LoVo (cell line): ENCODE measurements around the gene KCNQ1.

Experiments used
- DNase-seq: peaks from one replicate; pipeline ENCODE4 v3.0.0-alpha.2; 2016; ENCODE audit warnings: low spot score

KCNQ1 gene

DNA sequence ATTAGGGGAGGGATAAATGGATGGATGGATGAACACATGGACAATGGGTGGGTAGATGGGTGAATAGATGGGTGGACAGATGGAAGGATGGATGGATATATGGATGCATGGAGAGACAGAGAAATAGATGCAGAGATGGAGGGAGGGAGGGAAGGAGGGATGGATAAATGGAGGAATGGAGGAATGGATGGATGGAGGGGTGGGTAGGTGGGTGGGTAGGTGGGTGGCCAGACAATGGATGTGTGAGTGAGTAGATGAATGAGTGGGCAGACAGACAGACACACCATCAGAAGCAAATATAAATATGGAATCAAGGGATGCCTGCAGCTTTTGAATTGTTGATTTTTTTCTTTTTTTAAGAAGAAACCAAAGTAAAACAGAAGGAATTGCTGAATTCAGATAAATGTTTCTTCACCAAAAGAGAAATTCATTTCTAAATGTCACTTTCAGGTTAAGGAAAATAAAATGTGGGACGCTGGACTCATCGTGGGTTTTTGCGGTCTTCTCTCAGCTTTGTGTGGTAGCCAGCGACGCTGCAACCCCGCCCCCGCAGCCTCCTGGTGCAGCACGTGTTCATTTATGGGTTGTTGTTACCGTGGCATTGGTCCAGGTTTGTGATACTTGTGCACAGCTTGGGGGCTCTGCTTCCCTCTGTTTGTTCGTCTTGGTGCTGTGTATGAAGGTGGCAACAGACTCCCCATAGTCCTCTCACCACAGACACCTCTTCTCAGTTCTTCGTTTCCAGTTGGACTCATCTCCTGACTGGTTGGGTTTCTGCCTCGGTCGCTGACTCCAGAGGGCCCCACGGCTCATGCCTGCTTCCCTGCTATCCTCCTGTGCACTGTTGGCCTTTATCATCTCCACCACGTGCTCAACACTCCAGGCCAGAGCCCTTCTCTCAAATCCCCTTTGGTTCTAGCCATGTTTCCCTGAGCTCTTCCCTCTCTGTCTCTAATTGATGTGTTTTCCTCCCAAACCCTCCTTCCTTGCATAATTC lies 364.3 kb downstream of the KCNQ1 start:
- no peak for DNase-seq

DNA sequence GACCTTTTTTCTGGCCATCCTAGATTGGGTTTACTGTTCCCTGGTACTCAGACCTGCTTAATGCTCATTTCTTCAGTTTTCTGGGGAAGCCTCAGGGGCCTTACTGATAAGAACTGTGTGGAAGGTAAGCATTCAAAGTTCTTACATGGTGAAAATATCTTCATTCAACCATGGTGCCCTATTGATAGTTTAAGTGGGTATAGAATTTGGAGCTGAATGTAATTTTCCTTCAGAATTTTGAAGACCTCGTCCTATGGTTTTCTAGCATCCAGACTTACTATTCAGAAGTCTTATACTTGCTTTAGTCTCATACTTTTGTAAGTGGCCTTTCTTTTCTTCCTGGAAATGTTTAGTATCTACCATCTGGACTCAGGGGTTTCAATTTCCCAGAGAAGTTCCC lies 365.0 kb downstream of the KCNQ1 start:
- no peak for DNase-seq

DNA sequence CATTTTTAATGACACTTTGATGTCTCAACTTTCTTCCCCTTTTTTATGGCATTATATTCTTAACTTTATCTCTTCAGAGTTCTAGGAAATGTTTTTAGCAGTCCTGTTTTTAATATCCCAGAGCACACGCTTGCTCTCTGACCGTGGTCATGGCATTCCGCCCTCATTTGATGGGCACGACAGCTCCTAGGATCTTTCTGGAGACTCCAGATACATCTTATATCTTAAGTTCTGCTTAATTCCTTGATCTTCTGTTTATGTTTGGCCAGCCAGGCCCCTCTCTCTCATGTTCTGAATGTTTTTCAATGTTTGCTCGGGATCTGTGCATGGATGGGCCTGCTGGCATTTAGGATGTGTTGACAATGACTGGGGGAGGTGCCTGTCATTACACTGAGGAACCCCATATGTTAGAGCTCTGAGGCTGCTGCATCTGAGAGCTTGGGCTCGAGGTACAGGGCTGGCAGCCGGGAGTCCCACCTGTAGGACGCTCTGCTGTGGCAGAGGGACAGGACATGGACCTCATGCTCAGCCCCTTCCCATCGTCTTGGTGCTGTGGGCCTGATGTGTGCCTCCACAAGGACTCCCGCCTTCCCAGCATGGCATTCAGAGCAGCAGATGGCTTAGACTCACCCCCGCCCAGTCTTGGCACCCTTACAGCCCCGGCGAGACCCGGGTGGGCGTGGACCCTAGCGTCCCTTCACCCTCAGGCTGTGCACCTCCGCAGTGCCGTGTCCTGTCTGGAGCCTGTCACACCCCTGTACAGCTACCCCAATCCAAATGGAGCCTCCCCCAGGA lies 365.8 kb downstream of the KCNQ1 start:
- DNase-seq, result no peak

DNA sequence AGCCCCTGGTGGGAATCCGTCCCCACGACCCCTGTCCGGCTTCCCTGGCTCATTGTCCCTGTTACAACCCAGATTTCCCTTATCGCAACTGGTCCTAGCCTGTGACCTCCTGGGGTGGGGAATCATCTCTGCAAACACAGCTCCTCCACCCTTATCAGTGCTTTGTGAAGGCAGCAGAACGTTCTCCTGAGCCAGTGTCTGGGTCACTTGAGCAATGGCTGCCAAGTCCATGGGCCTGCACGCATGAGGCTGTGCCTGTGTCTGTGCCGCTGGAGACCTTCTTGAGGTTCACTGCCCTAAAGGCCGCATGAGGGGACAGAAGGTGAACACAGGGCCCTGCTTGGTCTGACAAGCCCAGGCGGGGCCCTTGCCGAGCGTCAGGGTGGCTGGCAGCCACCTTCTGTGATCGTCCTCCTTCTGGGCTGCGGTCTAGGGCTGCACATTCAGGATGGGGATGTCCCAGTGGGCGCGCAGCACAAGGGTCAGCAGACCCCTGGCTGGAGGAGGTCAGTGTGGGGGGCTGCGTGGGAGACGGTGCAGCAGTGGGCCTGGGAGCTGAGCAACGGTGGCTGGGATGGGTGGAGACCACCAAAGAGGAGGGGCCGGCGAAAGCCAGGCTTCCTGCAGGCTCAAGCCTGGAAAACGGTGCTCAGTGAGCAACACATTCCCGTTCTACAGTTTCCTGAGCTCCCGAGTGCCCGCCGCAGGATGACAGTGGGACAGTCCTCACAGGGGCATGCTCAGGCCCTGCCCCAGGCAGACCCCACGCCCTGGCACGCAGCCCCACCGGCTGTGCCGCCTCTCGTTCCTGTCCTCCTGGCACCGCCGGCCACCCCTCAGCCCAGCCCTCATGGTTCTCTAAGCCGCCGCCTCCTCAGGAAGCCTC lies 366.6 kb downstream of the KCNQ1 start:
- DNase-seq, result no peak

DNA sequence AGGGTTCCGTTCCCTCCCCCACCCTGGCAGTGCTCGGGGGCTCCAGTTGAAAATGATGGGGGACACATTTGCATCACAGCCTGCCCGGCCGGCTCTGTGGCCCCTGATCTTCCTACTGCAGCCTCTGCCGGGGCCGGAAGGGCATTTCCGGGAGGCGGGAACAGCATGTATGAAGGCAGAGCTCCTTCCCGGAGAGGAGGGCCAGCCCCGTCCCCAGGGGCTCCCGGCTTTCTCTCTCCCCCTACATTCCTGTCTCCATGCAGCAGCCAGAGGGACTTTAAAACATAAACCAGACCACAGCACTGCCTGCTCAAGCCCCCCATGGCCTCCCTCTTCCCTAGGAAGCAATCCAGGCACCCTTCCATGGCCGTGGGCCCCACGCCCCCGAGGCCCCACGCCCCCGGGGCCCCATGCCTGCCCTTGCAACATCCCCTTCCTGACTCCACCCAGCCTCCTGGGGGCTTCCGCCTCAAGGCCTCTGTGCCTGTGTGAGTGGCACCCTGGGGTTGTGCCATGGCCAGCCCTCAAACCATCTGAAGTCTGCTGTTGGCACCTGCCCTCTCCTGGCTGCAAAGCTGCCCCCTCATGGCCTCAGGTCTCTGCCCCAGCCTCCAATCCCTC lies 367.7 kb downstream of the KCNQ1 start:
- no peak for DNase-seq

DNA sequence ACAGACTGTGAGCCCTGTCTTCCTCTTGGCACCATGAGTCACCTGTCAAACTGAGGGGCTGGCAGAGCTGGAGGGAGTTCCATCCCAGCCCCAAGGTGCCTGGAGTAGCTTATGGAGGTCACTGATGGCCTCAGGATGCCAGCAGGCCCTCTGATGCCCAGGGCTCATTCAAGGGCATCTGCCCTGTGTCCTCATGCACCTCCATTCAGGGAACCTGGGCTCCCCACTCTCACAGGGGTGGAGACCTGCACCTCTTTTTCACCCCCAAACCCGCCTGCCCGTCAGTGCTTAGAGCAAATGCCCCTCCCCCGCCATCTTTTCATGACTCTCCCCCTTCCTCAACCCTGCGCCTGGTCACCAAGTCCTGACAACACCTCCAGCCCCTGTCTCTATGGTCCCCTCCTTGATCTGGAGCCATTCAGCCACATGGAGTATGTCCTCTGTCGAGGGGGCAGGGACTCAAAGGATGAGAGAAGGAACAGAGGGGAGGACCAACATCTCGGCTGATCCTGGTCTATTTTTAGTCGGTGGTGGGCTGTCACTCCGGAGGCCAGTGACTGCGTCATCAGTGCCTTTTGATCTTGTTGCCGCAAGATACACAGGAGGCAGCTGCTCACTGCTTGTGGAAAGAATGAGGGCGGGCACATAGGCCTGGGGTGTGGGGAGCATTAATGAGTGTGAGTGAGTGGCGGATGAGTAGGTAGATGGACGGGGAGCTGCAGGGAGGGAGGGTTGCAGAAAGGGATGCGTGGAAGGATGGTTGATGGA lies 368.5 kb downstream of the KCNQ1 start:
- DNase-seq, result no peak

DNA sequence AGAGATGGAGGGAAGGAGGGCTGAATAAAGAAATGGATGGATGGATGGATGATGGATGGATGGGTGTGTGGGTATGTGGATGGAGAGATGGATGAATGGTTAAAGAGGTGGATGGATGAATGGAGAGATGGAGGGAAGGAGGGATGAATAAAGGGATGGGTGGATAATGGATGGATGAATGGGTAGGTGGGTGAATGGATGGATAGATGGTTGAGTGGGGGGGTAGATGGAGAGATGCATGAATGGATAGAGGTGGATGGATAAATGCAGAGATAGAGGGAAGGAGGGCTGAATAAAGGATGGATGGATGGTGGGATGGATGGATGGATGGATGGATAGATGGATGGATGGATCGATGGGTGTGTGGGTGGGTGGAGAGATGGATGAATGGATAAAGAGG lies 369.2 kb downstream of the KCNQ1 start:
- no peak for DNase-seq

DNA sequence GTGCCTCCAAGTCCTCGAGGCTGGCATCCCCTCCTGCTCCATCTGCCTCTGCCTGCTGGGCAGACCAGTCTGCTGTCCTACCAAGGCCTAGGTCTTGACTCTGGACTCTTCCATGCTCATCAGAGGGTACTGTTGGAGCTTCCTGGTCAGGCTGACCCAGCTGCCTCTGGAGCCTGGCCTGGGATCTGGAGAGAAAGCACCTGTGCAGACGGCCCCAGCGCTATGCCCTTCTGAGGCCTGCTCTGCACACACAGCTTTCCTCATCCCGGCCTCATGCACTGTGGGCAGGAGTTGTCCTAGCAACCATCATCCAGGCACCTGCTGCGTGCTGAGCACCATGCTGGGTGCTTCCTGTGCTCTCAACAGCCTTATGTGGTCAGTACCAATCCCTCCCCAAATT lies 369.9 kb downstream of the KCNQ1 start:
- no peak for DNase-seq

DNA sequence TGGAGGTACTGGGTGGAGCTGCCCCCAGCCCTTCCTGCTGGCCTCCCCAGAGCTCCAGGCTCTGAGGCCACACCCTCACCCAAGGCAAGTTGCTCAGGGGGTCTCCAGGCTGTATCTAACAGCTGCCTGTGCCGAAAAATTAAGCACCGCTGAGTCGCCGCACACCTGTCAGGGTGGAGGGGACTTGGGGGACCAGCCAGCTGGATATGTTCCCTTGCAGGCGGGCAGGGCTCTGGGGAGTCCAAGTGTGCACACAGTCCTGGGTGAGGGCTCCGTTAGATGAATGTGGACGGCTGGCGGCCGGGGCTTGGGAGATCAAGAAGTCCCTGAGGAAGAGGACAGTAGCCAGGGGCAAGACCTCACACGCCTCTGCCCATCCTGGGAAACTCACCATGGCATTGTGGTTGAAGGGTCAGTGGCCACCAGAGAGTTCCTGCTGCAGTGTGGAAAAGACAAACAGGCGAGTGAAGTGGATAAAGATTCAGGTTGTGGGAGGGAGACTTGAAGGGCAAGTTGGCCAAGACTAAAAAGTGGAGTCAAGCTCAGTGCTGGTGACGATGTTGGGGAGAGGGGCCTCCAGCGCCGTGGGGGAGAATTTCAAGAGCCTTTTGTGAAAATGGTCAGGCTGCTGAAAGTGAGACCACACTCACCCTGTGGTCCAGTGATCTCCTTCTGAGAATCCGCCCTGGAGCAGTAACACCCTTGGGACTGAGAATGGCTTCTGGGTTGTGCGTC lies 371.1 kb downstream of the KCNQ1 start:
- no peak for DNase-seq

DNA sequence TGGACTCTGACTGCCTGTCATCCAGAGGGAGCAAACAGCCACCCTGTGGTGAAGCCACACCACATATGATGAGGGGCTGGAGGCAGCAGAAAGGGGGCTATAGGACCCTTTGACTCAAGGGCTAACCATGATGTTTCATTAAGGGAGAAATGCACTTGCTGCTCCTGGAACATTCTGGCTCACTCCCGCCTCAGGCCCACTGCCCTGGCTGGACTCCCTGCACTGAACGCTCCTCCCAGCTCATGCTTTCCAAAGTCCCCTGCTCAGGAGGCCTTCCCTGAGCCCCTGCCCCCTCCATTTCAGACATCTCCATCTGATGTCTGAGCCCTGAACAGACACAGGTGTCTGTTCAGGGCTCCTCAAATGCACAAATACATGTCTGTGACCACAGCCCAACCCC lies 371.7 kb downstream of the KCNQ1 start:
- no peak for DNase-seq

DNA sequence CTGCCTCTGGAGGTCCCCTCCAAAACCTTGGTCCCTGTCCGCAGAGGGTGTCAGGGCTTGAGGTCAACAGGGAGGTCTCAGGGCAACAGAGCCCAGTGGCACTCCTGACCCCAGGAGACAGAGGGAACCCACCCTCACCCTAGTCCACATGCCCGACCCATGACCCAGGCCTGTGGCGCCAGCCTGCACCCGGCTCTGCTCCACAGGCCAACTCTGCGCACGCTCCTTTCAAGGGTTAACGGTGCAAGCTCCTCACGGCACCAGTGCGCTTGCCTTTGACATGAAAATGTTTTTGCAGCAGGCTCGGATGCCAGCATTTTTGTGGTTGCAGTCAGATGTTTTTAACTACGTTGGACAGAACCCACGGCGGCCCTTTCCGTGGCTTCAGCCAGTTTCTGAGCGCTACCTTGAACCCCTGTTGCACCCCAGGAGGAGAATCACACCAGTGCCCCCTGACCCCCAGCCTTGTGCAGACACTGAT lies 372.2 kb downstream of the KCNQ1 start:
- DNase-seq, result no peak

DNA sequence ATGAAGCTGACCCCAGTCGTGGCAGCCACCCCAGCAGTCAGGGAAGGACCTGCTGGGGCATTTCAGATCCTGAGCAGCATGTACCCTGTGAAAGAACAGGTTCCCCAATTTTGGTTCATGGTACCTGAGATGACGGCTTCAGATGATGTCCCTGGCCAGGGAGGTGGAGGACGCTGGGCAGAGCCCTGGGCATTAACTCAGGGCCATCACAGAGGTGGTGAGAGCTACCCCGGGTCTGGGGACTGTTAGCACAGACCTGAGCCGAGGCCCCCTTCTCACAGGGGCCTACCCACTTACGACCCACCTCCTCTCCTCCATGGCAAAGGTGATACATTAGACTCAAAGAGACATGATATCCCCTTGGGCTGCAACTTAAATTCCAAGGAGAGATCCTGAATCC lies 372.6 kb downstream of the KCNQ1 start:
- no peak for DNase-seq

DNA sequence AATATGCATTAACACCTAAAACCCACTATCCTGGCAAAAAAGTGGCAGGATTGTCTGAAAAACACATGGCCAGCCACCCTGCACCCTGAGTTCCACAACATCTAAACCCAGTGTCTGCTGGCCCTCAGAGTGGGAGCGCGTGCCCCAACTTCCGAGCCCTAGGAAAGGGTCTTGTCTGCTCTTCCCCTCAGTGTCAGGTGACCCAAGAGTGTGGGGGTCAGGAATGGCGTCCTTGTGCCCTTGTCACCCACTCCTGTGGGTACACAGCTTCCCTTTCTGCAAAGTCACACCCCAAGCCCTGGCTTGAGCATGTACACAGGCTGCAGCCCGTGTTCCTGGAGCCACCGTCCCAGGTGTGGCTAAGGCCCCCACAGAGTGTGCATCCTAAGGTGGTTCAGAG lies 373.2 kb downstream of the KCNQ1 start:
- DNase-seq, result no peak

DNA sequence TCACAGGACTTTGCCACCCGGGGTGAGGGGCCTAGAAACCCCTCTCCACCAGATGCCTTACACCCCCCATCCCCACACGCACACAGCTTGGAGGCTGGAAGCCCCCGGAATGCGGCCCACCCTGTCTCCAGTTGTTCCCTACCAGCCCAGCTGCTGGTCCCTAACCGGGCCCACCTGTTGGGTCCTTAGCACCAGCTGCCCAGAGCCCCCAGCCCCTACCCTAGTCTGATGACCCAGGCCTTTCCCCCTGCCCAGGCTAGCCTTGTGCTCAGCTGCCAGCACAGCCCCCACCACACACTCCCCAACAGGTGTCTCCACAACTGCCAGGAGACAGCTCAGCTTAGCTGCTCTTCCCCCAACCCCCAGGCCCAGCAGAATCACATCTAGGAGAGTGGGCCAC lies 373.7 kb downstream of the KCNQ1 start:
- DNase-seq, result no peak

DNA sequence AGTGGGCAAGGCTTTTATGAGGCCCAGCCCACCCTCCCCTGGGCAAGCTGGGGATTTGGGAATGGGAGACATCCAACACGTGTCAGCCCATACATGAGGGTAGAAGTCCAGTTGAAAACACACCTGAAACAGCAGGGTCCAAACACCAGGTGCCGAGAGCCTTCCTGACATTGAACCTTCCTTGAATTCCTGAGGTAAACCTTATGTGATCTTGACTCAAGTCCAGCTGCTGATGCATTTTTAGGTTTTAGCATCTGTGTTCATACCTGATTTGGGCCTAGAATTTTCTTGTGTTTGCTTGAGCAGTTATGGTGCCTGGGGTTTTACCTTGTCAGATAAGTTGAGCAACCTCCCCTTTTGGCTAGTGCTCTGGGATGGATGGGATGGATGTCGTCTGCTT lies 374.5 kb downstream of the KCNQ1 start:
- no peak for DNase-seq

DNA sequence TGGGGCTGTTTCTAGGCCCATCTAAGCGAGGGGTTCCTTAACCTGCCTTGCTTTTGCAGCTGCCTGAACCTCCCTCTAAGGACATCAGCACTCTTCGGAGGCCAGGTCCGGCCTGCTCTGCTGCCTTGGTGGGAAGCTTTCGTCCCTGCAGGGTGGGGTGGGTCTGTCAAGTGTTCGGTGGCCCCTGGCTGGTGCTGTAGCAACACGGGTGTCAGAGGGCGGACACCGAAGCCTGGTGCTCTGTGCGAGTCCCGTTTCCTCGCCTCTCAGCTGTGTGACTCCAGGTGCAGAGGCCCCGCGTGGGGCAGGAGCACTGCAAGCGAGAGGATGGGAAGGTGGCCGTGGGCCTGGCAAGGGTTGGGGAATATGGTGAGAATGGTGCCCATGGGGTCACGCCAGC lies 376.2 kb downstream of the KCNQ1 start:
- no peak for DNase-seq

DNA sequence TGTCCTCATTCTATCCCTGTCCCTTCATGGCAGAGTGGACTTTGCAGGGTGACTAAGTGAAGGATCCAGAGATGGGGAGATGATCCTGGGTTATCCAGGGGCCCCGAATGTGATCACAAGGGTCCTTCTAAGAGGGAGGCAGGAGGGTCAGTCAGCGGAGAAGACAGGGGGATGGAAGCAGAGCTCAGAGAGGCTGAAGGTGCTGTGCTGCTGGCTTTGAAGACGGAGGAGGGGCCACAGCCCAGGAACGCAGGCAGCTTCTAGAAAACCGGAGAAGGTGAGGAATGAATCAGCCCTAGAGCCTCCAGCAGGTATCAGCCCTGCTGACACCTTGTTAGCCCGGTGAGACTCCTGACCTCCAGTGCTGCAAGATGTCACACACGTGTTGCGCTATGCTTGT lies 377.1 kb downstream of the KCNQ1 start:
- no peak for DNase-seq

DNA sequence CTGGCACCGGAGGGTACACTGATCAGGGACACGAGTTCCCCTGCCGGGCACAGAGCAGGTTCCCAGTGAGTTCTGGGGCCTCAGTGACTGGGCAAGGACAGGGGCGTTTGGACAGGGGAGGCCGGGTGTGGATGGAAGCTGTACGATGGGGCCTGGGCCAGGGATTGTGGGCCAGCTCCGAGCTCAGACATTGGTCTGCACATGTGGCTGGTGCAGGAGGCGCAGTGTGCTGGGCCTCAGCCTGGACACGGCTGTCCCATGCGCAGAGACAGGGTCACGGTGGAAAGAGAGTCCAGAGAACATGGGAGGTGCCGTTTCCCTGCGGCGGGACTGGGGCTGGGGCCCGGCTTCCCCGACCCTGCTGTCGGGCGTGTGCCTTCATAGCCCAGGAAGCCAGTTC lies 380.0 kb downstream of the KCNQ1 start:
- DNase-seq, result no peak

DNA sequence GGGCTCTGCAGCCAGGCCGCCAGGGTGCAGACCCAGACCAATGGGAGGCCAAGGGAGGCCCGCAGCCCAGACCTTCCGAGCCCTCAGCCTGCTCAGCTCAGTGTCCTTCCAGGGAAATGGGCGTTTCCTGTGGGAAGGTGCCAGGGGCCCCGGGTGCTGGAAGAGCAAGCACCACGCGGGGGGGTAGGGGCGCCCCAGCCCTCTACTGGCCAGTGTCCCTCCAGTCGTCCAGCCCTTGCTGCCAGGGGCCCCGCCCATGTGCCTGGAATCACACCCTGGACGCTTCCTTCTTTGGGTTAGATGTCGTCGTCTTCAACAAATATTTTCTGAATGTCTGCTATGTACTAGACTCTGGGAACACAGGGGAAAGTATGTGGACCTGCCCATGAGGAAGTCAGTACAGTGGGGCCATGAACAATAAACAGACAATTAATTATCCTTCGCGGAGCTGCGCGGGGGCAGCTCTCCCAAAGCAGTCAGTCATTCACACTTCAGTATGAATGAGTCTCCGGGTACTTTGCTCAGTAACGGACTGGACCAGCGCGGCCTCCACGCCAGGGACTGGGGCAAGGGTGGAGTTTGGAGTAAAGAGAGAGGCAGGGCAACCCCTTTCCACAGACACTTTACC lies 380.6 kb downstream of the KCNQ1 start:
- DNase-seq, result no peak
